ENCODE results near the gene FAM227B.

- TF ChIP-seq POLR2A (IDR thresholded peaks at IDR 0.05): no peak
- no peak for TF ChIP-seq CTCF (IDR thresholded peaks at IDR 0.05)
Measured at GRCh38 chr15:49339656-49340055, 281.0 kb downstream of the FAM227B start.
